NCI-H460 (cell line): ENCODE measurements around the gene AGFG1. TPM values are rescaled to one million over a fixed set of nuclear protein-coding genes. Genes with fewer than 3 reads are reported as not detected.

Experiments
- DNase-seq: peaks from one replicate; pipeline ENCODE4 v3.0.0-alpha.2; 2016; ENCODE audit warnings: low read depth; ENCODE audit errors: extremely low read depth
- total RNA-seq: library from RNA; depleted of rRNA; stranded (reverse); fragments of >200 nt; shearing (Covaris generic); gene quantifications from 2 replicates; pipeline ENCODE4 v1.2.3, GENCODE V29; 2014; rRNA removed

The AGFG1 gene
- total RNA-seq, 1 experiment from 2014 or later = 213 TPM

GRCh38 chr2:227602358-227602757, 130.4 kb downstream of the AGFG1 start:
- DNase-seq = no peak

DNA sequence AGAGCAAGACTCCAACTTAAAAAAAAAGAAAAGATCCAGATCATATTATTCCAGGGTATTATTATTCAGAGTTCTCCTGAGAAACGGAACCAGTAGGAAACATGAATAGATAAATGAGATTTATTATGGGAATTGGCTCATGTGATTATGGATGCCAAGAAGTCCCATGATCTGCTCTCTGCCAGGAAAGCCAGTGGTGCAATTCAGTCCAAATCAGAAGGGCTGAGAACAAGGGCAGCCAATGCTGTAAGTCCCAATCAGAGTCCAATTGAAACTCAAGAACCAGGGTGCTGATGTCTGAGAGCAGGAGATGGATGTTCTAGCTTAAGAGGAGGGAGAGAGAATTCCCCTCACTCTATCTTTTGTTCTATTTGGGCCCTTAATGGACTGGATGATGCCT, 134.5 kb downstream of the AGFG1 start:
- DNase-seq = no peak

DNA sequence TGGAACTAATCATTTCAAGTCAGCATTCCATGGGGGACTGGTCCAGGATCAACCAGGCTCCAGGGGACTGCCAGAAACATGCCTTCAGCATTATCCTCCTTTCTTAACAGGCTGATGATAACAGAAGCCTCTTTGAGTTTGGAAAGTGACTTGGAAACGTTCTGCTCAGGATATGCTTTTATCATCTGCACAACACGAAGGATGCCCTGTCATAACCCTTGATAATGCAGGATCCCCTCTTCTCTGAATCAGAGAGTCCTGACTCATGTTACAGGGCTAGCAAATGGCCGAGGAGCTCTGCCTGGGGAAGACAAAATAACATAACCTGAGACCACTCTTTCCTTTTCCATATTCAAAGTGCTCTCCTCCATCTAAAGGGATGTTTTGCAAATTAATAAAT, 136.0 kb downstream of the AGFG1 start:
- DNase-seq = no peak

- DNase-seq = no peak
Measured at GRCh38 chr2:227608561-227609338, 136.8 kb downstream of the AGFG1 start.

DNA sequence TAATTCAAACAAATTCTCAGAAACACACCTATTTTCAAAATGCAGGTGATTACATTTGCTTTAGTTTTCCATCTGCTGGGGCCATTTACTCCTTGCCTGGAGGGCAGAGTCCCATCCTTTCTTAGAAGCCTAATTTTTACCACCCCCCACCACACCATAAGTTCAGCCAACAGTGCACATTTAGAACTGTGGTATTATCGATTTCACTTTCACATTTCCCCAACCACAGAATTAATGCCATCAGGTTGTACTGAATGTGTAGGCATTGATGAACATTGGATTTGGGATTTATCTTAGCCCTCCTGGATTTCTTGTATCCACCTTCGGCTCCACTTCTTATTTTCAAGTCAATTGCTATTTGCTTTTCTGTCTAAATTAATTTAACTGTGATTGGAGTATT, 138.2 kb downstream of the AGFG1 start:
- DNase-seq = no peak

Other genes with a start within 250 kb of the AGFG1 start
- gene MFF, start 146.9 kb upstream of the AGFG1 start, total RNA-seq = 785 and 851 TPM in 2 replicates
- 0.72 and 0.99 TPM in 2 replicates for gene TM4SF20, start 92.8 kb upstream of the AGFG1 start, total RNA-seq
- not detected in 2 replicates for gene SCYGR1, start 84.2 kb upstream of the AGFG1 start, total RNA-seq
- gene SCYGR2, start 126.7 kb downstream of the AGFG1 start, total RNA-seq = not detected in 2 replicates
- gene SCYGR3, start 142.7 kb downstream of the AGFG1 start, total RNA-seq = not detected in 2 replicates
- 0.10 and 0.14 TPM in 2 replicates for gene SCYGR4, start 145.3 kb downstream of the AGFG1 start, total RNA-seq
- not detected in 2 replicates for gene SCYGR5, start 194.6 kb downstream of the AGFG1 start, total RNA-seq
- gene SLC19A3, start 245.9 kb downstream of the AGFG1 start, total RNA-seq = 9.7 and 12.3 TPM in 2 replicates